K562 (cell line): ENCODE data around the gene ATCAY. TPM values are rescaled to one million over a fixed set of nuclear protein-coding genes. Genes with fewer than 3 reads are reported as not detected.

Source experiments
- MTA2 ChIP-seq: fragments of 450-650 bp; IDR thresholded peaks from 2 replicates; pipeline ENCODE4 v1.6.1; 2016; ENCODE audit warnings: low read depth
- REST ChIP-seq, 2 experiments: fragments of 450-650 bp; formaldehyde crosslinking in 1 of 2; IDR thresholded peaks; 2 replicates each; pipeline versions ENCODE4 v1.4.0 to v1.6.1; 2014 to 2020; ENCODE audit warnings: mild to moderate bottlenecking in 2 of 2, borderline replicate concordance in 1 of 2, low read depth in 1 of 2
- TCF15 ChIP-seq: fragments of 250-450 bp; sonication (Bioruptor Pico); IDR thresholded peaks from 2 replicates; pipeline ENCODE4 v1.8.0; 2022; ENCODE audit warnings: moderate library complexity, mild to moderate bottlenecking, inconsistent platforms
- ZNF212 ChIP-seq: fragments of 450-650 bp; formaldehyde crosslinking; IDR thresholded peaks from 2 replicates; pipeline ENCODE4 v1.4.0; 2020; ENCODE audit warnings: mild to moderate bottlenecking
- polyA plus RNA-seq, 8 experiments: library from polyadenylated mRNA; depleted of rRNA in 4 of 8; stranded (reverse) in 5 of 8; unstranded in 3 of 8; fragments of >200 nt; fragmentation: Nextera tagmentation in 2 of 8; fragmentation: Illumina TruSeq in 1 of 8; extraction: Ambion mirVana in 2 of 8; extraction: Trizol in 1 of 8; gene quantifications; 2 replicates each; pipeline versions ENCODE4 v1.2.1 to v1.2.3, GENCODE V29; 2011 to 2014; ENCODE audit warnings: inconsistent platforms in 1 of 8, missing spikeins in 1 of 8
- total RNA-seq, 7 experiments: library from RNA; depleted of rRNA in 6 of 7; stranded (reverse); fragments of >200 nt in 6 of 7; fragmentation: Illumina TruSeq in 2 of 7; extraction: Trizol in 2 of 7; gene quantifications; 2 replicates each; pipeline versions ENCODE4 v1.2.1 to v1.2.3, GENCODE V29; 2011 to 2021; ENCODE audit warnings: low replicate concordance in 1 of 7

ATCAY gene
- total and polyA plus RNA-seq, 9 of the 15 experiments (the other 6 are each of a cell fraction or from before 2014, with no cell fraction given), result not detected

- TF ChIP-seq REST (IDR thresholded peaks at IDR 0.05; ENCODE audit: borderline replicate concordance) (peak; percentile 18; the same call in 1 of the 2 replicates), REST (CRISPR knock-in tag; IDR thresholded peaks at IDR 0.05; ENCODE audit: low read depth) (no peak), MTA2 (no peak), ZNF212 (CRISPR knock-in tag) (no peak), TCF15 (no peak)
Measured at GRCh38 chr19:3862826-3863500, 17.5 kb upstream of the ATCAY start (continued).
